Psoas muscle (tissue), 8 donors: ENCODE data around the gene SF3A2. TPM values are rescaled to one million over a fixed set of nuclear protein-coding genes. Genes with fewer than 3 reads are reported as not detected.
A peak's percentile ranks its signal among the peaks of the same experiment; 100 is the strongest.

Experiments used
- ATAC-seq, 4 donors: fragments of 200-7000 bp; cut with Tn5 transposase; one replicate each; pipeline ENCODE4 v1.9.1; 2020; ENCODE audit warnings: moderate library complexity in 3 of 4, mild to moderate bottlenecking in 2 of 4
- DNase-seq, 2 donors: peaks; one replicate each; pipeline ENCODE4 v3.0.0-alpha.2; 2020
- H3K27ac ChIP-seq: fragments of 200-600 bp; one replicate; pipeline ENCODE4 v1.8.0; 2022
- H3K27me3 ChIP-seq, 3 donors: fragments of 200-600 bp in 1 of 3; one replicate each; pipeline versions ENCODE4 v1.6.1 to v1.8.0; 2013 to 2022; ENCODE audit warnings: low read length in 2 of 3, mild to moderate bottlenecking in 2 of 3, moderate library complexity in 1 of 3; ENCODE audit not compliant: insufficient read depth in 3 of 3
- H3K36me3 ChIP-seq, 2 donors: fragments of 200-600 bp in 1 of 2; one replicate each; pipeline versions ENCODE4 v1.6.1 to v1.8.0; 2013 to 2022; ENCODE audit warnings: low read depth in 1 of 2, mild to moderate bottlenecking in 1 of 2, moderate library complexity in 1 of 2; ENCODE audit not compliant: insufficient read depth in 1 of 2
- H3K4me1 ChIP-seq: fragments of 200-600 bp; one replicate; pipeline ENCODE4 v1.8.0; 2022
- H3K4me3 ChIP-seq: fragments of 200-600 bp; one replicate; pipeline ENCODE4 v1.8.0; 2022; ENCODE audit warnings: mild to moderate bottlenecking
- H3K9me3 ChIP-seq: fragments of 200-600 bp; one replicate; pipeline ENCODE4 v1.8.0; 2022
- CTCF ChIP-seq: fragments of 200-600 bp; IDR thresholded peaks from one replicate; pipeline ENCODE4 v1.8.0; 2022; ENCODE audit warnings: antibody characterized with exemption
- WGBS, 3 donors: extraction: QIAGEN DNeasy Blood & Tissue Kit; methylation state at CpG; one replicate each; pipeline versions ENCODE4 v1.1.6 to v1.1.7; 2013; 5-methylcytosine and 5-hydroxymethylcytosine counted together
- intact Hi-C, 2 donors: fragments of 100-400 bp; cut with DNase I; formaldehyde crosslinking; loops; one replicate each; pipeline versions ENCODE4 v1.11.0 to v1.14.2; 2022
- polyA plus RNA-seq, 3 donors: library from polyadenylated mRNA; stranded (reverse); fragments of 200-250 nt; gene quantifications; one replicate each; pipeline ENCODE4 v1.2.3, GENCODE V29; 2013
- total RNA-seq, 4 donors: library from RNA; stranded (reverse); fragmentation: NEBNext Ultra II Directional in 2 of 4; extraction: Animal tissue kit (Norgen Biotek cat#: 25700) in 2 of 4; gene quantifications; one replicate each; pipeline versions ENCODE4 v1.2.1 to v1.2.4, GENCODE V29; 2021 to 2023
- donor health status: healthy with polysubstance abuse.
- donor health status: DM: no; HTN: no; CAD: no; lungs with moderate emphysema.
- donor health status: Bipolar disorder and iron deficiency.
- donor health status: healthy.
- donor health status: DM: yes; HTN: yes; CAD: no.
- donor health status: DM: no; HTN: no; CAD: no.
- donor health status: DM: no; HTN: no; CAD: no.
- donor health status: DM: yes; HTN: yes; CAD: no.

SF3A2 gene
- total and polyA plus RNA-seq, 7 donors = 25.9 to 46.8 (median 33.6) TPM

GRCh38 chr19:2201473-2202148 is 35.0 kb upstream of the SF3A2 start:
- Histone ChIP-seq H3K9me3 (no peaks in the 10 kb centered on the region), H3K4me1 (no peaks in the 10 kb centered on the region), H3K4me3 (no peak overlapping the region), H3K27me3 (no peaks in the 10 kb centered on the region), H3K36me3 (peaks cover 0 to 41% of the 10 kb centered on the region in 2 donors), H3K27ac (no peak overlapping the region)
- ATAC-seq (no peak), DNase-seq (no peak)
- WGBS, 3 donors = 91 to 94% (median 93%) methylated on average over 21 of the region's 21 CpGs
- intact Hi-C loops = no loop called here
- no peak for TF ChIP-seq CTCF

- peaks cover 0 to 48% of the 10 kb centered on the region in 2 donors for H3K36me3 ChIP-seq
- ATAC-seq (no peak), DNase-seq (no peak)
- H3K27me3 ChIP-seq = no peaks in the 10 kb centered on the region
- no peak overlapping the region for H3K27ac ChIP-seq
- no peaks in the 10 kb centered on the region for H3K4me1 ChIP-seq
- intact Hi-C loops = no loop called here
- WGBS, 3 donors = 87 to 91% (median 88%) methylated on average over 15 of the region's 15 CpGs
- no peaks in the 10 kb centered on the region for H3K9me3 ChIP-seq
- no peak overlapping the region for H3K4me3 ChIP-seq
- no peak for TF ChIP-seq CTCF
Observed at GRCh38 chr19:2202366-2202765, 34.3 kb upstream of the SF3A2 start.

GRCh38 chr19:2207008-2207407 is 29.6 kb upstream of the SF3A2 start:
- DNase-seq = no peak

GRCh38 chr19:2207991-2208860 is 28.4 kb upstream of the SF3A2 start:
- Histone ChIP-seq H3K4me1 (no peaks in the 10 kb centered on the region), H3K36me3 (peaks cover 0 to 80% of the 10 kb centered on the region in 2 donors), H3K27ac (no peak overlapping the region), H3K9me3 (no peaks in the 10 kb centered on the region), H3K4me3 (no peak overlapping the region), H3K27me3 (no peaks in the 10 kb centered on the region)
- no peak for TF ChIP-seq CTCF
- intact Hi-C loops = no loop called here
- peak in 3 of 4 donors; percentile 35 to 54 (median 43) for ATAC-seq
- 62 to 67% (median 67%) methylated on average over 30 to 36 of the region's 36 CpGs for whole genome bisulfite sequencing, 3 donors
- DNase-seq = peak; percentile 75 to 76

More at GRCh38 chr19:2207008-2207407, 29.6 kb upstream of the SF3A2 start:
- ATAC-seq = no peak
- Histone ChIP-seq H3K4me3 (no peak overlapping the region), H3K4me1 (no peaks in the 10 kb centered on the region), H3K9me3 (no peaks in the 10 kb centered on the region), H3K36me3 (peaks cover 0 to 77% of the 10 kb centered on the region in 2 donors), H3K27ac (no peak overlapping the region), H3K27me3 (no peaks in the 10 kb centered on the region)
- WGBS, 3 donors = 90 to 92% (median 92%) methylated on average over 15 of the region's 15 CpGs
- TF ChIP-seq CTCF = no peak
- intact Hi-C loops = no loop called here
